NCI-H345 treated with DMSO at 0.1 percent for 48 hours (cell line): Measurements from ENCODE around the gene TMEM82.

Experiments used
- DNase-seq: peaks from one replicate; lab custom pipeline; 2025; ENCODE audit not compliant: unreplicated experiment; lab: John Stamatoyannopoulos, UW

TMEM82 gene

GRCh38 chr1:15755646-15756040 is 13.3 kb downstream of the TMEM82 start:
- DNase-seq, result no peak

GRCh38 chr1:15756143-15757015 is 14.1 kb downstream of the TMEM82 start:
- DNase-seq, result no peak

GRCh38 chr1:15757016-15757543 is 14.8 kb downstream of the TMEM82 start:
- DNase-seq, result no peak

GRCh38 chr1:15757575-15758342 is 15.5 kb downstream of the TMEM82 start:
- DNase-seq, result no peak

GRCh38 chr1:15758343-15758931 is 16.1 kb downstream of the TMEM82 start, which contains the start of gene FBLIM1:
TSS of gene FBLIM1 (plus strand) at chr1:15758795. CDS start at chr1:15764984, 6,189 bp downstream.
- DNase-seq, result no peak

GRCh38 chr1:15758953-15759661 is 16.8 kb downstream of the TMEM82 start:
- DNase-seq, result no peak

GRCh38 chr1:15760520-15761211 is 18.4 kb downstream of the TMEM82 start:
- no peak for DNase-seq

- DNase-seq, result no peak
These were observed 19.2 kb downstream of the TMEM82 start for GRCh38 chr1:15761366-15762128.

GRCh38 chr1:15762546-15762945 is 20.2 kb downstream of the TMEM82 start:
- no peak for DNase-seq

- DNase-seq, result no peak
These were observed 22.0 kb downstream of the TMEM82 start for GRCh38 chr1:15764269-15764764.

GRCh38 chr1:15764890-15765289 is 22.6 kb downstream of the TMEM82 start:
- no peak for DNase-seq

GRCh38 chr1:15765495-15766194 is 23.3 kb downstream of the TMEM82 start:
- no peak for DNase-seq

- no peak for DNase-seq
These were observed 25.6 kb downstream of the TMEM82 start for GRCh38 chr1:15767941-15768340.

GRCh38 chr1:15768388-15768787 is 26.1 kb downstream of the TMEM82 start:
- DNase-seq, result no peak

- no peak for DNase-seq
These were observed 28.1 kb downstream of the TMEM82 start for GRCh38 chr1:15770313-15770962.

GRCh38 chr1:15771836-15772515 is 29.7 kb downstream of the TMEM82 start:
- no peak for DNase-seq

- no peak for DNase-seq
These were observed 33.4 kb downstream of the TMEM82 start for GRCh38 chr1:15775706-15776105.
